GM12891 (cell line): ENCODE data around the gene AGRN.
A peak's percentile ranks its signal among the peaks of the same experiment; 100 is the strongest.

ENCODE experiments used
- DNase-seq: peaks from one replicate; pipeline ENCODE4 v3.0.0; 2011; ENCODE audit warnings: low spot score; ENCODE audit not compliant: insufficient read length
- FAIRE-seq: peaks from 2 replicates; lab custom pipeline; 2011; peaks lifted over from hg19 to GRCh38; lab: Jason Lieb, UNC
- PAX5 ChIP-seq: IDR thresholded peaks from 2 replicates; pipeline ENCODE4 v1.6.1; 2011; ENCODE audit warnings: low read length, moderate library complexity, mild to moderate bottlenecking; ENCODE audit not compliant: insufficient read depth, severe bottlenecking
- POLR2A ChIP-seq: IDR thresholded peaks from 2 replicates; pipeline ENCODE4 v1.6.1; 2011; ENCODE audit warnings: low read depth, low read length, control low read depth
- POLR2AphosphoS5 ChIP-seq: IDR thresholded peaks from 2 replicates; pipeline ENCODE4 v1.6.1; 2011; ENCODE audit warnings: low read depth, low read length, control low read depth
- POU2F2 ChIP-seq: IDR thresholded peaks from 2 replicates; pipeline ENCODE4 v1.6.1; 2011; ENCODE audit warnings: low read depth, mild to moderate bottlenecking, control low read depth, low read length, moderate library complexity
- SPI1 ChIP-seq: IDR thresholded peaks from 2 replicates; pipeline ENCODE4 v1.6.1; 2011; ENCODE audit warnings: low read depth, low read length, control low read depth
- TAF1 ChIP-seq: IDR thresholded peaks from 2 replicates; pipeline ENCODE4 v1.6.1; 2011; ENCODE audit warnings: low read depth, low read length, control low read depth

The AGRN gene

GRCh38 chr1:1040004-1040991, 20.4 kb downstream of the AGRN start:
- peak; percentile 99 for DNase-seq
- TF ChIP-seq POU2F2 (no peak), SPI1 (no peak), POLR2A (no peak), PAX5 (no peak), POLR2AphosphoS5 (no peak), TAF1 (no peak)
- peak; percentile 79 for FAIRE-seq

DNA sequence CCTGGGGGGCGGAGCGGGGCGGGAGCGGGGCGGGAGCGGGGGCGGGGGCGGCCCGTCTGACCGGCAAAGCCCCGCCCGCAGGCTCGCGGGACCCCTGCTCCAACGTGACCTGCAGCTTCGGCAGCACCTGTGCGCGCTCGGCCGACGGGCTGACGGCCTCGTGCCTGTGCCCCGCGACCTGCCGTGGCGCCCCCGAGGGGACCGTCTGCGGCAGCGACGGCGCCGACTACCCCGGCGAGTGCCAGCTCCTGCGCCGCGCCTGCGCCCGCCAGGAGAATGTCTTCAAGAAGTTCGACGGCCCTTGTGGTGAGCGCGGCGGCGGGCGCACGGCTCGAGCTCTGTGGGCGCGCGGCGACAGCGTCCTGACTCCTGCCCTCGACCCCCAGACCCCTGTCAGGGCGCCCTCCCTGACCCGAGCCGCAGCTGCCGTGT, 21.2 kb downstream of the AGRN start:
- no peak for FAIRE-seq

GRCh38 chr1:1041873-1042272, 22.0 kb downstream of the AGRN start:
- FAIRE-seq, result no peak
- TF ChIP-seq POLR2A (no peak), POLR2AphosphoS5 (no peak), SPI1 (no peak), PAX5 (no peak), POU2F2 (no peak), TAF1 (no peak)
- no peak for DNase-seq

More for the DNA sequence above, 21.2 kb downstream of the AGRN start:
- no peak for DNase-seq
- no peak for TF ChIP-seq SPI1
- no peak for TF ChIP-seq TAF1
- no peak for TF ChIP-seq POU2F2
- TF ChIP-seq PAX5, result no peak
- no peak for TF ChIP-seq POLR2A
- no peak for TF ChIP-seq POLR2AphosphoS5

- TF ChIP-seq POU2F2 (no peak), POLR2A (no peak), POLR2AphosphoS5 (no peak), TAF1 (no peak), PAX5 (no peak), SPI1 (no peak)
- FAIRE-seq, result no peak
- no peak for DNase-seq
Observed at GRCh38 chr1:1042835-1043234, 22.9 kb downstream of the AGRN start.

- TF ChIP-seq TAF1 (no peak), PAX5 (no peak), POU2F2 (no peak), POLR2AphosphoS5 (no peak), SPI1 (no peak), POLR2A (no peak)
- FAIRE-seq (no peak), DNase-seq (no peak)
Observed at GRCh38 chr1:1043411-1043810, 23.5 kb downstream of the AGRN start.

DNA sequence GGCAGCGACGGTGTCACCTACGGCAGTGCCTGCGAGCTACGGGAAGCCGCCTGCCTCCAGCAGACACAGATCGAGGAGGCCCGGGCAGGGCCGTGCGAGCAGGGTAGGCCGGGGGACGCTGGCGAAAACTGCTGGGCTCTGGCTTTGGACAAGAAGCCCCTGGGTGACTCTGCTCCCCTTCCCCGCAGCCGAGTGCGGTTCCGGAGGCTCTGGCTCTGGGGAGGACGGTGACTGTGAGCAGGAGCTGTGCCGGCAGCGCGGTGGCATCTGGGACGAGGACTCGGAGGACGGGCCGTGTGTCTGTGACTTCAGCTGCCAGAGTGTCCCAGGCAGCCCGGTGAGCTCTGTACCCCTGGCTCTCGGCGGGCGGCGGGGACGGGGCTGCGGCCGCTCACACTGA, 24.0 kb downstream of the AGRN start:
- TF ChIP-seq POLR2A, result no peak
- FAIRE-seq (no peak), DNase-seq (no peak)

- no peak for DNase-seq
- TF ChIP-seq SPI1, result no peak
- TF ChIP-seq PAX5, result no peak
- no peak for TF ChIP-seq POU2F2
- TF ChIP-seq POLR2AphosphoS5, result no peak
- TF ChIP-seq TAF1, result no peak
- TF ChIP-seq POLR2A, result no peak
- FAIRE-seq, result no peak
Observed at GRCh38 chr1:1044455-1045078, 24.6 kb downstream of the AGRN start.

DNA sequence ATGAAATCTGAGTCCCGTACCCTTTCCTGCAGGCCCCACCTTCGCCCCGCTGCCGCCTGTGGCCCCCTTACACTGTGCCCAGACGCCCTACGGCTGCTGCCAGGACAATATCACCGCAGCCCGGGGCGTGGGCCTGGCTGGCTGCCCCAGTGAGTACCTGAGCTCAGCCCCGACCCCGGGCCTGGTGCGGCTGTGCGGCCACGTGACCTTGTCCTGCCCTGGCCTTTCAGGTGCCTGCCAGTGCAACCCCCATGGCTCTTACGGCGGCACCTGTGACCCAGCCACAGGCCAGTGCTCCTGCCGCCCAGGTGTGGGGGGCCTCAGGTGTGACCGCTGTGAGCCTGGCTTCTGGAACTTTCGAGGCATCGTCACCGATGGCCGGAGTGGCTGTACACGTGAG, 25.2 kb downstream of the AGRN start:
- TF ChIP-seq SPI1, result no peak
- no peak for TF ChIP-seq TAF1
- no peak for TF ChIP-seq POLR2A
- no peak for TF ChIP-seq POLR2AphosphoS5
- no peak for TF ChIP-seq POU2F2
- no peak for TF ChIP-seq PAX5
- DNase-seq, result no peak

GRCh38 chr1:1046243-1046642, 26.3 kb downstream of the AGRN start:
- no peak for FAIRE-seq
- TF ChIP-seq POLR2AphosphoS5, result no peak
- no peak for TF ChIP-seq POU2F2
- no peak for TF ChIP-seq SPI1
- TF ChIP-seq PAX5, result no peak
- no peak for TF ChIP-seq TAF1
- no peak for TF ChIP-seq POLR2A
- DNase-seq, result no peak

More for the DNA sequence above, 25.2 kb downstream of the AGRN start:
- FAIRE-seq, result no peak

- no peak for TF ChIP-seq PAX5
- TF ChIP-seq POLR2A, result no peak
- TF ChIP-seq POU2F2, result no peak
- no peak for TF ChIP-seq SPI1
- no peak for TF ChIP-seq POLR2AphosphoS5
- TF ChIP-seq TAF1, result no peak
- FAIRE-seq (no peak), DNase-seq (no peak)
Observed at GRCh38 chr1:1046767-1047166, 26.8 kb downstream of the AGRN start.
